Measurements from ENCODE around the gene UBE2D2. TPM values are rescaled to one million over a fixed set of nuclear protein-coding genes. Genes with fewer than 3 reads are reported as not detected.

Gene UBE2D2
- total RNA-seq, 1 donor from 2014 or later = 214 TPM

DNA sequence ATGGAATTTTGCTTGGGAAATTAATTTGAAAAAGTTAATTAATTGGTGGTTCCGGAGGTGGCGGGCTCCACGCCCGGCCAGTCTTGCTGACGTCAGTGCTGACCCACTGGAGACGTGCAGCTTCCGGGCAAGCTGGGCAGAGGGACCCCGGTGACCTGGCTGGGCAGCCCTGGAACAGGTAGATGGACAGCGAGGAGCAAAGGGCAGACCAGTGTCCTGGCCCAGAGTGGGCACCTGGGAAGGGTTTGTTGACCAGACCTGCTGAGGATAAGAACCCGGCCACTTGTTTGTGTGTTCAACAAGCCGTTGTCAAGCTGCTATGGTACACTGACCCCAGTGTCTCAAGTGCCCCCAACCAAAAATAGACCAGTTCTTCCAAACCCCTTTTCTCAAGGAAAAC lies 104.5 kb downstream of the UBE2D2 start:
- Mint-ChIP-seq H3K27ac (ENCODE audit: unreplicated experiment) (no peak overlapping the region), H3K4me3 (ENCODE audit: unreplicated experiment) (no peak overlapping the region), H3K9me3 (ENCODE audit: unreplicated experiment) (no peaks in the 10 kb centered on the region), H3K4me1 (ENCODE audit: unreplicated experiment) (peaks cover 21% of the 10 kb centered on the region), H3K36me3 (ENCODE audit: low read depth, unreplicated experiment) (no peaks in the 10 kb centered on the region), H3K27me3 (ENCODE audit: unreplicated experiment) (peaks cover 13% of the 10 kb centered on the region)
- no peak for DNase-seq (ENCODE audit: low spot score)
- TF ChIP-seq, protein P1, sequence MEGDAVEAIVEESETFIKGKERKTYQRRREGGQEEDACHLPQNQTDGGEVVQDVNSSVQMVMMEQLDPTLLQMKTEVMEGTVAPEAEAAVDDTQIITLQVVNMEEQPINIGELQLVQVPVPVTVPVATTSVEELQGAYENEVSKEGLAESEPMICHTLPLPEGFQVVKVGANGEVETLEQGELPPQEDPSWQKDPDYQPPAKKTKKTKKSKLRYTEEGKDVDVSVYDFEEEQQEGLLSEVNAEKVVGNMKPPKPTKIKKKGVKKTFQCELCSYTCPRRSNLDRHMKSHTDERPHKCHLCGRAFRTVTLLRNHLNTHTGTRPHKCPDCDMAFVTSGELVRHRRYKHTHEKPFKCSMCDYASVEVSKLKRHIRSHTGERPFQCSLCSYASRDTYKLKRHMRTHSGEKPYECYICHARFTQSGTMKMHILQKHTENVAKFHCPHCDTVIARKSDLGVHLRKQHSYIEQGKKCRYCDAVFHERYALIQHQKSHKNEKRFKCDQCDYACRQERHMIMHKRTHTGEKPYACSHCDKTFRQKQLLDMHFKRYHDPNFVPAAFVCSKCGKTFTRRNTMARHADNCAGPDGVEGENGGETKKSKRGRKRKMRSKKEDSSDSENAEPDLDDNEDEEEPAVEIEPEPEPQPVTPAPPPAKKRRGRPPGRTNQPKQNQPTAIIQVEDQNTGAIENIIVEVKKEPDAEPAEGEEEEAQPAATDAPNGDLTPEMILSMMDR (IDR thresholded peaks at IDR 0.05; ENCODE audit: unreplicated experiment) = no peak

DNA sequence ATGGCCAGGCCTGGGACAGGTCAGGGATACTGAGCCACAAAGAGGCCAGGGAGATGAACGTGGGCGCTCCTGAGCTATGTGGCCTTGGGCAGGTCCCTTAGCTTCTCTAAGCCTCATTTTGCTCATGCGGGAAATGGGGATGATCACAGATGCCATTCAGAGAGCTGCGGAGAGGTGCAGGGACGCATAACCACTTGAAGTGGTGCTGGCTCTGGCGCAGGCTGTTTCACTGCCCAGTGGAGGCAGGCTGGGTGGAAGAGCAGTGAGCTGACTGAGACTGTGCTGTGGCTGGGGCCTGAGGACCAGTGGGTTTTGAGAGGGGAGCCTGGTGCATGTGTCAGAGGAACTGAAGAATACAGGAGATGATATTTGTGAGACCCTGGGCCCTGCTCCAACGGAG lies 105.4 kb downstream of the UBE2D2 start:
- no peaks in the 10 kb centered on the region for H3K36me3 Mint-ChIP-seq (ENCODE audit: low read depth, unreplicated experiment)
- H3K4me3 Mint-ChIP-seq (ENCODE audit: unreplicated experiment) = no peak overlapping the region
- H3K27ac Mint-ChIP-seq (ENCODE audit: unreplicated experiment) = no peak overlapping the region
- peaks cover 22% of the 10 kb centered on the region for H3K4me1 Mint-ChIP-seq (ENCODE audit: unreplicated experiment)
- TF ChIP-seq, protein P1 (IDR thresholded peaks at IDR 0.05; ENCODE audit: unreplicated experiment) = no peak
- H3K9me3 Mint-ChIP-seq (ENCODE audit: unreplicated experiment) = no peaks in the 10 kb centered on the region
- DNase-seq (ENCODE audit: low spot score) = no peak
- H3K27me3 Mint-ChIP-seq (ENCODE audit: unreplicated experiment) = peaks cover 13% of the 10 kb centered on the region

DNA sequence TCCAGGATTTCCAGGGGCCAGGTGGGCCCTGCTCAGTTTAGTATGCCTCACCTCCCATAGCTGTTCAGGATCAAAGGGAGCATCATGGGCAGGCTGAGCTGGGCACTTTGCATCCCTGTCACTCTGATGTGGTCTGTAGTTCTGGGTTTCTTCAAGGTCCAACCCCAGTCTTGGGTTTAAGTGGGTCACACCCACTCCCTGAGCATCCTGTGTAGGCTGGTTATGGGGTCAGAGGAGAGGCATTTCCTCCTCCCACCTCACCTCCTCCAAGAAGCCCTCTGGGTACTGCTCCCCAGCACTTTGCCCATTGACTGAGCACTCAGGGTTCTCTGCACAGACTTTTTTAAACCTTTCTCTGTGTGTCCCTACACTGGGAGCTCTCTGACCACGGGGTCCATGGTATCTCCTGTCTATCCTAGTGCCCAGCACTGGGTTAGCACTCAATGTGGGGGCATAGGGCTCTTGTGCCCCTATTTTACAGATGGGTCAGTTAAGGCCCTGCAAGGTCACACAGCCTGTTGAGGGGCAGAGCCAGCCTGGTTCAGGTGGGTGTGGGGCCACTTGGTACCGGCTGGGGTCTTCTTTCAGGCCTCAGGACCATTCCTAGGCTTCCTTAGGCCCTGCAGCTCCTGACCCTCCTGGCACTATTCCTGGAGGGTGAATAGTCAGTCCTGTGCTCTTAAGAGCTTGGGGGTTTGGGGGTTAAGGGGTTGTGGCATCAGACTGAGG lies 106.0 kb downstream of the UBE2D2 start:
- Mint-ChIP-seq H3K27me3 (ENCODE audit: unreplicated experiment) (peaks cover 14% of the 10 kb centered on the region), H3K4me3 (ENCODE audit: unreplicated experiment) (no peak overlapping the region), H3K4me1 (ENCODE audit: unreplicated experiment) (peaks cover 23% of the 10 kb centered on the region), H3K36me3 (ENCODE audit: low read depth, unreplicated experiment) (no peaks in the 10 kb centered on the region), H3K27ac (ENCODE audit: unreplicated experiment) (no peak overlapping the region), H3K9me3 (ENCODE audit: unreplicated experiment) (no peaks in the 10 kb centered on the region)
- TF ChIP-seq, protein P1 (IDR thresholded peaks at IDR 0.05; ENCODE audit: unreplicated experiment) = no peak
- no peak for DNase-seq (ENCODE audit: low spot score)

DNA sequence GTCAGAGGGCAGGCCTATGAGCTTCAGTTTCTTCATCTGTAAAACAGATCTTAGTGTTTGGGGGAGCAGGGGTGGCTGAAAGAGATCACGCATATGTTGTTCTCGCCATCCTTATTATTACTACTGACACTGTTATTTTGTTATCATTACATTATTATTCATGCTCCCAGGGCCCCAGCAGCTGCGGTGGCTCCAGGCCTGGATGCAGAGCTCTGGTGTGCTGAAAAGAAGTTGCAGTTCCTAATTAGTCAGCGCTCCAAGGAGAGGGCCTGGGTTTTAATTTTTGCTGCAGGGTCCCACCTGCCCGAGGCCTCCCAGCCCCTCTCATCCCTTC lies 106.6 kb downstream of the UBE2D2 start:
- no peak for DNase-seq (ENCODE audit: low spot score)
- Mint-ChIP-seq H3K36me3 (ENCODE audit: low read depth, unreplicated experiment) (no peaks in the 10 kb centered on the region), H3K4me1 (ENCODE audit: unreplicated experiment) (peaks cover 26% of the 10 kb centered on the region), H3K4me3 (ENCODE audit: unreplicated experiment) (no peak overlapping the region), H3K27me3 (ENCODE audit: unreplicated experiment) (peaks cover 18% of the 10 kb centered on the region), H3K27ac (ENCODE audit: unreplicated experiment) (no peak overlapping the region), H3K9me3 (ENCODE audit: unreplicated experiment) (no peaks in the 10 kb centered on the region)
- TF ChIP-seq, protein P1 (IDR thresholded peaks at IDR 0.05; ENCODE audit: unreplicated experiment) = no peak

DNA sequence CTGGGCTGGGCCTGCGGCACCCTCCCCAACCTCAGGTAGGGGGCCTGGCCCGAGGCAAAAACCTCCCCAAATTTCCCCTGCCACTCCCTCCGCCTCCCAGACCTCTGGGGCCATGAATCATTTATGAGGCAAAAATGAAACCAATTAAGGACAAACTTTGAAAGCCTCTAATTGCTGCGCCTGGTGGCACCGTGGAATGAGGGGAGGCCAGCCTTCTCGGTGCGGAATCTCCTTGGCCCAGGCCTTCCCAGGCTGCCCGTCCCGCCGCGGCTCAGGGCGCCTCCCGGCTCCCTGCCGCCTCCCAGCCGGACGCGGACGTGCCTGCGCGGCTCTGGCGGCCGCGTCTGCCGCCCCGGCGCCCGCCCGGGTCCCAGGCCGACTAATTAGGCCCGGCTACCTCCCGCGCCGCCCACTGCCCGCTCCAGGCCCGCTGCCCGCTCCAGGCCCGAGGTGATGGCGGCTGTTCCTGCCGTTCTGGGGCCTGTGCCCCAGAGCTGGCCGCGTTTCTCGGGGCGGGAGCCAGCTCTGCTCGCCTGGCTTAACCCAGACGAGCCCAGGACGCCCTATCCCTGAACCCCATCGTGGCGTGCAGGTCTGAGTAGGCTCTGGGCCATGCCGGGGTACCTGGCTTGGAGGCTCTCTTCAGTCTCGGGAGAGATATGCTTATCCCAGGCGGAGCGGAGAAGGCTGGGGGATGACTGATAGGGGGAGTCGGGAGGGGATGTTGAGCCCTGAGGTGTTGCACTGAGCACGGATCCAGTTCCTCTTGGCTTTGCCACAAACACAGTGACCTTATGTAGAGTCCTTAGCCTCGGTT lies 107.1 kb downstream of the UBE2D2 start:
- Mint-ChIP-seq H3K36me3 (ENCODE audit: low read depth, unreplicated experiment) (no peaks in the 10 kb centered on the region), H3K9me3 (ENCODE audit: unreplicated experiment) (no peaks in the 10 kb centered on the region), H3K27ac (ENCODE audit: unreplicated experiment) (no peak overlapping the region), H3K4me3 (ENCODE audit: unreplicated experiment) (no peak overlapping the region), H3K4me1 (ENCODE audit: unreplicated experiment) (peaks cover 29% of the 10 kb centered on the region), H3K27me3 (ENCODE audit: unreplicated experiment) (peaks cover 19% of the 10 kb centered on the region)
- DNase-seq (ENCODE audit: low spot score) = peak; percentile 54
- TF ChIP-seq, protein P1 (IDR thresholded peaks at IDR 0.05; ENCODE audit: unreplicated experiment) = no peak

All from endothelial cell (in vitro differentiated cells).